ENCODE data around the gene BBLN.
"Not testable (repeated sequence)": the region's sequence is repeated elsewhere in the genome, so short reads cannot be mapped to it uniquely, and the experiment has no call there.

Gene BBLN

DNA sequence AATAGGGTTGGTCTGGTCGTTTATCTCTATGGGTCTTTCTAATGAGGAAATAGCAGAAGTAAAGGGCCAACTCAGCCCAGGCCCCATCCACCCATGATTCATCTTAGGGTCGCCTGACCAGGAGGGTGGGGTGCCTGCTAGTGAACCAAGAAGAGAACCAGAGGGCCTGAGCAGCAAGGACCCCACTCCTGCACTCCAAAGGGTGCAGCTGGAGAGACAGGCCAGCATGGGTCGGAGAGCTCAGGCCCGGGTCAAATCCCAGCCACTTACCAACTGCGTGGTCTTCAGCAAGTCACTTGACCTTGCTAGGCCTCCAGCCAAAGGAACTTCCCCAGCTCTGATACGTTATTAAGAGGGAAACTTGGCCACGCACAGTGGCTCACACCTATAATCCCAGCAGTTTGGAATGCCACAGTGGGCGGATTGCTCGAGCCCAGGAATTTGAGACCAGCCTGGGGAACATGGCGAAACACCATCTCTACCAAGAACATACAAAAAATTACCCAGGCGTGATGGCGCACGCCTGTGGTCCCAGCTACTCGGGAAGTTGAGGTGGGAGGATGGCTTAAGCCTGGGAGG, 4.3 kb downstream of the BBLN start:
- DNase-seq, result no peak

DNA sequence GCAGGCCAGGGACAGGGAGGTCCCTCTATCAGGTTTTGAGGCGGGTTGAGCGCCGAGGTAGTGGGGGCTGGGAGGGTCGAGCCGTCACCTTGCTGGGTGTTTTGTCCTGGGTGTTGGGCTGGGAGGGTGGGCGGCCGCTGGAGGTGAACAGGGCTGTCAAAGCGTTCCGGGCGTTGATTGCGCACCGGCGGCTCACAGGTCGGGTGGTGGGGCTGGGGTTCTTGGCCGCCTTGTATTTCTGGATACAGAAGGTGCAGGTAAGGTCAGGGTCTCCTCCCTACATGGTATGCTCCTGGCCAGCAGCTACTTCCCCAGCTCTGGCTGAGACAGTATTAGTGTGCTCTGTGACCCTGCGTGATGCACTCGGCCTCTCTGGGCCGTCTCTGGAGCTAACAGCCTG, 6.1 kb downstream of the BBLN start:
- DNase-seq, result no peak

DNA sequence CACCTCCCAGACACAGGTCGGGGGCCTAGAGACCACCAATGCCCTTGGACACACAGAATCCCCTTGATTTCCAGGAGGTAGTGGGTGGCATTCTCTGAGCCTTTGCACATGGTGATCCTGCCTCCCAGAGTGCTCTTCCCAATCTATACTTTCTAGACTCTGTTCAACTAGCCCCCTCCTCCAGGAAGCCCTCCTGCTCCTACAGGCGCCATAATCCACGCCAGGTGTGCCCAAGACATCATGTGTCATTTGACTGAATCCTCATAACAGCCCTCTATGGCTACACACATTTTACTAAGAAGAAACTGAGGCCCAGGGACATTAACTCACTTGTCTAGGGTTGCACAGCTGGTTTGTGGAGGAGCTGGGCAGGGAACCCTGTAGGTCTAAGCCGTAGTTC, 7.1 kb downstream of the BBLN start:
- no peak for DNase-seq

DNA sequence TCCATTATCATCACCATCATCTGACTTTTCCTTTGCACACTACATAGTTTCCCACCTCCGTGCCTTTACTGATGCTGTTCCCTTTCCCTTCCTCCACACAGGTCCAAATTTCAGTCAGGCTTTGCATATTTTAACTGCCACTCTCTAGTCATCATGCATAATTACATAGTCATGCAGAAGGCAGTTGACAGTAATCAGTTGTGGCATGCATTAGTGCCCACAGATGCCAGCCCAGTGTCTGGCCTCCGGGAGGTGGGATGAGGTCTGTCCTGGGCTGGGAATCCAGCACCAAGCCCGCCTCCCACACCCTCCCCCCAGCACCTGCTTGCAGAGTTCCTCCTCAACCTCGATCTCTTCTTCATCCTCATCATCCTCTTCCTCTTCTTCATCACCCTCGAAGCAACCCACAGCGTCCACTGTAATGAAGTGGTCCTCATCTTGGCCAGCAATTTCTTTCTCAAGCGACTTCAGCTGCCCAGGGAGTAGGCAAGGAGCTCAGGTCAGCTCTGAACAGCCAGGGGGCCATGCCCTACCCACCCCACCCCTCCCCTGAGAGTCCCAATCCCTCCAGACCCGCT, 8.8 kb downstream of the BBLN start:
- DNase-seq, result no peak

DNA sequence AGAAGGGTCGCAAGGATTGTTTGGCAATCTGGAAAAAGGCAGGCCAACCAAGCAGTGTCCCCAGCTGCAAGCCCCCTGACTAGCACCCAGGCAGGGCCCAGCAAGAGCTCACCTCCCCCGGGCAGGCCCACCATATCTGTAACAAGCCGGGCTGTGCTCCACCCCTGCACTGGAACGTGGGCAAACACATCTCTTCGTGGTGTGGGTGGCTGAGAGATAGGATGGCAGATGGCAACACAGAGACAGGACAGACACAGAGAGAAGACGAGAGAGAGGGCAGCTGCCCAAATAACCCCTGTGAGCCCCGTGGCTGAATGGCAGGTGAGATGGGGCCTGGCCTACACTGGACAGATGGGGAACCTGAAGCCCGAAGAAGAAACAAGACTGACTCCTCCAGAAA, 9.4 kb downstream of the BBLN start:
- no peak for DNase-seq

DNA sequence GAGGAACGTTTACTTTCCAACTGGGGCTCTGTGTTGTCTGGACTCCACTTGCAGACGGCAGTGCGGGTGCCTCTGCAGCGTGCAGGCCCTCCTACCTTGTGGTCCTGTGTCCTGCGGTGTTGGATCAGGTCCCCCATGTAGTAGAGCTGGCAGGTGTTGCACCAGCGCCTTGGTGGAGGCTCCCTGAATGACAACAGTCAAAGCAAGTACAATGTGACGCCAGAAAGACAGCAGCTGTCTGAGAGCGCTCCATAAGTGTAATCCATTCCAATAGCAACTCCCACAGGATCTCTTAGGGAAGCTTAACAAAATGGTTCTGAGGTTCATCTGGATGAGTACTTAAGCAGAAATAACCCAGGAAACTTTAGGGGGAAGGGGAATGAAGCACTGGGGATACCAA, 9.9 kb downstream of the BBLN start:
- no peak for DNase-seq

DNA sequence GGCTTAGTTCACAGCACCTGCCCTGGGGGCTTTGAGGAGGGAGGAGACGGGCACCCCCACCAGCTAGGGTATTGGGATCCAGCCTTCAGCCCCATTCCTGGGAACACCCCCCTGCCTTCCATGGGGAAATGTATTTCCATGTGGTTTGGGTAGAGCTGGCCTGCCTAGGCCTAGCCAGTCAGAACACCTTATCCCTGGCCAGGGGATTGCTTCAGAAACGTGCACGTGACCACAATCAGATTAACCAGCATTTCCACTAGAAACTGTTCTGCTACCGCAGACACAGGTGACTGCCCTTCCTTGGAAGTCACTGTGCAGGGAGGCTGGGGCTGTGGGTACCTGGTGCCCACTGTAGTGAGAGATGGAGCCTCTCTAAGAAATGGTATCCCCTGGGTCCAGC, 14.0 kb downstream of the BBLN start:
- DNase-seq, result no peak

DNA sequence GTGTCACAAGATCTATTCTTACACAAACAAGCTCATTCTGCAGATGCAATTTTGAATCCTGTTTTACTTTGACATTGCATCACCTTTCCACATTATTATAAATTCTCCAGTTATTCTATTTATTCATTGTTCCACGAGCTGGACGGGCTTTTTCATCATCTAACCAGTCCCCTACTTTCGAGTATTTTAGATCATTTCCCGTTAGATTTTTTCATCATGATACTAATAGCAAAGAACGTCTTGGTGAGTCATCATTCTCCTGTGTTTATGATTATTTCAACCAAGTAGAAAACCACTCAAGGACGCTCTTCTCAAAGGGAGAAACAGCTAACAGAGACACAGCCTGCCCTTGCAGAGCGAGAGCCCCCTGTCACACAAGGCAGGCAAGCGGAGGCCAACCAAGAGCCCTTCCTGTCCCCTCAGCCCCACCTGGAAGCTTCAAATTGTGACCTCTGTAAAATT, 15.1 kb downstream of the BBLN start:
- DNase-seq, result no peak

DNA sequence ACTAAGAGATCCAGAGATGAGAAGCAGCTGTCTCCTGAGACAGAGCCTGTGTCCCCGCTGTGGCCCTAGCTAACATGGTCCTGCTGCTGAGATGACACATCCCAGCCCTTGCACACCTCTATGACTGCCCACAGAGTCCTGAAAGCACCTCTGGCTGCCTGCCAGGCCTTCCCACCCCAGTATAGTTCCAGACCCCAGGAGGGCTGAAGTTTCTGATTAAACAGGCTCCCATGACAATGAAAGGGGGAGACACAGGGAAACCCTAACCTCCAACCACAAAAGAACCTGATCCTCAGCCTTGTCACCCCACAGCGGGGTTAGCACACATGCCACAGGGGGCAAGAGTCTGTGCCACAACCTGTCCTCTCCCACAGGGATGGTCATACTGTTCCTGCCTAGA, 15.7 kb downstream of the BBLN start:
- no peak for DNase-seq

DNA sequence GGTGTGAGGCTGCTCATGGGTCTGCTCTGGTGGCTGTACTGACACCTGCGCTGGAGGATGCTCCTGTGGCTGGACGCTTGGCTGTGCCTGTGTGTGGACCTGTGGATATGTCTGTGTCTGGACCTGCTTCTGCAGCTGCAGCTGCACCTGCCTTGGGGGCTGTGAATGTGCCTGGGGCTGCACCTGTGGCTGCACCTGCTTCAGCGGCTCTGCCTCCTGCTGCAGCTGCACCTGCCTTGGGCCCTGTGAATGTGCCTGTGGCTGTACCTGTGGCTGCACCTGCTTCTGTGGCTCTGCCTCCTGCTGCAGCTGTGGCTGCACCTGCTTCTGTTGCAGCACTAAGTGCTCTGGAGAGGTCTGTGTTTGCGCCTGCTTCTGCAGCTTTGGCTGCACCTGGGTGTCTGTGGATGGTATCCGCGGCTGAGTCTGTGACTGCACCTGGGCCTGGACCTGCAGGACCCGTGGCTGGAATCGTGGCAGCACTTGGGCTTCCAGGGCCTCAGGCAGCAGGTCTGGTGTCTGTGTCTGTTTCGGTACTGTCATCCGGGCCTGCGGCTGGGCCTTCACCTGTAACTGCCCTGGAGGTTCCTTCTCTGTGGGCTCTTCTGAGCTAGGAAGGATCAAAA, 18.9 kb downstream of the BBLN start:
- no peak for DNase-seq

DNA sequence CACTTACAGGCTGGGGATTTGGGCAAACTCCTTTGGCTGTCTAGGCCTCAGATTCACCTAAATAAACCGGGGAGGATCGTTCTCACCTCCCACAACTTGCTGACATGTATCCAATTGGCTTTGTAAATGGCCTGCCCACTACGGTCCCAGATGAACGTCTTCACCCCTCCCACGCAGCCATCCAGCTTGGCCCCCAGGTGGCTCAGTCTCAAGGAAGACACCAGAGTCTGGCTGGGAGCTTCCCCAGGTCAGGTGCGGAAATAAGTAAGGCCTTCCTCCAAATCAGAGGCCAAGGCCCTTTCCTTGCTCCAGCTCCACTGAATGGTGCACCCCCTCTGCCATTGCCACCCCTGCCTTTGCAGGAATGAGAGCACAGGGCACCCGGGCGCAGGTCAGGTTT, 19.9 kb downstream of the BBLN start:
- no peak for DNase-seq

DNA sequence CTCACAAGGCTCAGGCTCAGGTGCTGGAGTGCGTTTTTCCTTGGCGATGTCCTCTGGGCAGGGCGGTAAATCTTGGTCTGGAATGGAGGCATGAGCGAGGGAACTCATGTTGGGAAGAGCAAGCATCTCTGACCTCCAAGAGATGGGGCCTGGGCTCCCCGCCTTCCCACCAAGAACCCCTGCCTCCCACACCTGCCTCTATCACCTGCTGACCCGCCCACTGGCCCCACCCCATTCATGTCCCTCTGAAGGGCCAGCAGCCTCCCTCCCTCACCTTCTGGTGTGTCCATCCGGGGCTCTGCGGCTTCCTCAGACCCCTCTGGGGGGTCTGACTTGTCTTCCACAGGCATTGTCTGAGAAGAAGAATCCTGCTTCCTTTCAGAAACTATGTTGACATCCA, 20.4 kb downstream of the BBLN start:
- no peak for DNase-seq

DNA sequence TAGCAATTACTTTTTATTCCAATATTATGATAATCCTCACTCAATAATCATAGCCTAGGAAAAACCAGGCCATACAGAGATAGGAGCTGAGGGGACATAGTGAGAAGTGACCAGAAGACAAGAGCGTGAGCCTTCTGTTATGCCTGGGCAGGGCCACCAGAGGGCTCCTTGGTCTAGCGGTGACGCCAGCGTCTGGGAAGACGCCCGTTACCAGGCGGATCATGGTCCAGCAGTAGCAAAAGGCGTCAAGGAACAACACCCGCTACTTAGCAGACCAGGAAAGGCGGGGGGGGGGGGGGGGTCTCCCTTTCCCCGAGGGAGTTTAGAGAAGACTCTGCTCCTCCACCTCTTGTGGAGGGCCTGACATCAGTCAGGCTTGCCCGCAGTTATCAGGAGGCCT, 21.4 kb downstream of the BBLN start:
- DNase-seq, result not testable (repeated sequence)

DNA sequence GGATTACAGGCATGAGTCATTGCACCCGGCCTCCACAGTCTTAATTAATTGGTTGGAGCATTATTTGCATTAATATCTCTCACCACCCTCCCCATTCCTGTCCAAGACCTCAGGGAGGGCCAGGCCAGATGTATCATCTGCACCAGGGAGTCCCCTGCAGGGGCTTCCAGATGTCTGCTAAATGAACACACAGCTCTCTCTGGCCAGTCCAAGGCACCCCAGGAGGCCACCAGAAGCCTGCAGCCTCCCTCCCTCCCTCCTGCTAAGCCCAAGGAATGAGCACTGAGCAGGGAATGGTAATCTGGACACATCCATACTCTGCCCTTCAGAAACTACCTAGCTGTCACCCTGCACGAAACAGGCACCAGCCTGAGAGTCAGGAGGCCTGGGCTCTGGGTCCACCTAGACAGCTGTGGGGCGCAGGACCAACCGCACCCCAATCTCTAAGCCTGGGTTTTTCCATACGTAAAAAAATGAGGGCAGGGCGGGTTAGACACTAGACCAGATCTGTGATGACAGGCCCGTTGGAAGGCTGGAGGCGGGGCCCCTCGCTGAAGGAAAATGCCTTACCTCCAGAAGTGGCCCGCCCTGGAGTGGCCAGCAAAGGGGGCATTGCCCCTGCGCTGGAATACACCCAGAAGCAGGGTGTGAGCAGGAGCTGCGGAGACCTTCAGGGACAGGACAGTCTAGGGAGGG, 23.0 kb downstream of the BBLN start:
- DNase-seq, result no peak

DNA sequence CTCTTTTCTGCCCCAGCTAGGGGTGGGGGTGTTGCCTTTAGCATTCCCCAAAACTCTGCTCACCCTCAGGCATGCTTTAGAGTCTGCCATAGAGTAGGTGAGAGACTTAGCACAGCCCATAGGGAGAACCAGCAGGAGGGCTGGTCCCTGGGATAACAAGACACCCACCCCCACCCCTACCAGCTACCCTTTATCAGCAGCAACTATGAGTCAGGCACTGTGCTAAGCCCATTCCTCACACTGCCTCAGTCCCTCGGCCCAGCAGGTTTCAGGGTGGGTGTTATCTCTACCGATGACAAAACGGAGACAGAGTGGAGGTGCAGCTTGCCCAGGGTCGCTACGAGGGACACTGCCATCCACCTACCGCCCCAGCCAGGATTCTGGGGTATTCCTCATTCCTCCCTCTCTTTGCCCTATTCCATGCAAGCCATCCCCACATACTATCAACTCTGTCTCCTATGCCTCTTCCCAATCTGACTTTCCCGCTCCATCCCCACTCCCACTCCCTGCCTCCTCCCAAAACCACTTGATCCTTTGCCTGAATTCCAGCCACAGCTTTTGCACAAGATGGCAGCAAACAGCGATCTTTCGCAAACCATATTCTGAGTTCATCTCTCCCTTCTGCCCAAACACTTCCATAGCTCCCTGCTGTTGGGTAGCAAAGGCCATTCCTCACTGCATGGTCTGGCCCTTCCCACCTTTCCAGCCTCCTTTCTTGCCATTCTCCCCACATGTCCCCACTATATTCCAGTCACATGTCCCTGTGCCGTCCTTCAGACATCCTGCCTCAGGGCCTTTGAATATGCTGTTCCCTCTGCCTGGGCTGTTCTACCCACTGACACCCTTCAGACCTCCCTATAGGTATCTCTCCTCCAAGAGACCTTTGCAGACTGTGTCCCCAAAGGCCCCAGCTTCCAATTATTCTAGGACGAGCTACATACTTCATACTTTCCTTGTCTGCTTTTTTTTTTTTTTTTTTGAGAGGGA, 26.2 kb downstream of the BBLN start:
- no peak for DNase-seq

DNA sequence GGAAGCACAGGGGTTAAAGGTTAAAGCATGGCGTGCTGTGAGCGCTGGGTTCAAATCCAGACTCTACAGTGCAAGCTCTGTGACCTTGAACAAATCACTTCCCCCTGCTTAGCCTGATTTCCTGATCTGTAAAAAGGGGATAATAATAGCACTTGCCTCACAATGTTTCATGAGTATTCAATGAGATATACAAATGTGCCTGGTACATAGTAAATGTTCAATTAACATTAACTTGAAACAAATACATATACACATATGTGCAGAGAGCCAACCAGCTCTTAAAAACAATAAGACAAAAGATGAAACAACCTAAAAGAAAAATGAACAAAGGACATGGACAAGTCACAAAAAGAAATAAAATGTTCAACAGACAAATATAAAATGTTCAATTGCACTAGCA, 27.3 kb downstream of the BBLN start:
- no peak for DNase-seq

DNA sequence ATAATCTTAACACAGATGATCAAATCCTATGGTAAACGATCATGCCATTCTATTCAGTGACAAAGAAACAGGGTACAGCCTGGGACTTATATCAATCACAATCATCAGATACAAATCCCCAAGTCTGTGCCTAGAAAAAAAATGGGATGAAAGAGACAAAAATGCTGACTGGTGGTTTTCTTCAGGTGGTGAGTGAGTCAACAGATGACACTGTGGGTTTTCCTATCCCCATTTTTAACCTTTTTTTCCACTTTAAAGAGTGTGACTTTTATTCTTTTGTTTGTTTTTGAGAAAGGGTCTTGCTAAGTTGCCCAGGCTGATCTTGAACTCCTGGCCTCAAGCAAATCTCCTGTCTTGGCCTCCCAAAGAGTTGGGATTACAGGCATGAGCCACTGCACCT, 28.1 kb downstream of the BBLN start:
- DNase-seq, result no peak

DNA sequence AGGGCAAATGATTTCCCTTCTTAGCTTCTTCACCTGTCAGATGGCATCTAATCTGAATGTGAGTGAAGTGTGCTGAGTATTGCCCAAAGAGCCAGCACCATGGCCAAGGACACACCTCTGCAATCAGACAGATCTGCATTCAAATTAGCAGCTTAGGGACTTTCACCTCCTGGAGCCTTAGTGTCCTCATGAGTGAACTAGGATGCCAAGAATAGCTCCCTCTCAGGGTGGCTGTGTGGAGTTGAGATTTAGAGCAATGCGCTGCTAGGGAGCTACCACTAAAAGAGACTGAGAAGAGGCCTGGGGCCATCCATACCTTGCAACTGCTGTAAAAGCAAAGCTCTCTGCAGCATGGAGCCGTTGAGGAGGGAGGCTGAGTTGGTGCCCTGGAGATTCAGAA, 29.9 kb downstream of the BBLN start:
- no peak for DNase-seq

DNA sequence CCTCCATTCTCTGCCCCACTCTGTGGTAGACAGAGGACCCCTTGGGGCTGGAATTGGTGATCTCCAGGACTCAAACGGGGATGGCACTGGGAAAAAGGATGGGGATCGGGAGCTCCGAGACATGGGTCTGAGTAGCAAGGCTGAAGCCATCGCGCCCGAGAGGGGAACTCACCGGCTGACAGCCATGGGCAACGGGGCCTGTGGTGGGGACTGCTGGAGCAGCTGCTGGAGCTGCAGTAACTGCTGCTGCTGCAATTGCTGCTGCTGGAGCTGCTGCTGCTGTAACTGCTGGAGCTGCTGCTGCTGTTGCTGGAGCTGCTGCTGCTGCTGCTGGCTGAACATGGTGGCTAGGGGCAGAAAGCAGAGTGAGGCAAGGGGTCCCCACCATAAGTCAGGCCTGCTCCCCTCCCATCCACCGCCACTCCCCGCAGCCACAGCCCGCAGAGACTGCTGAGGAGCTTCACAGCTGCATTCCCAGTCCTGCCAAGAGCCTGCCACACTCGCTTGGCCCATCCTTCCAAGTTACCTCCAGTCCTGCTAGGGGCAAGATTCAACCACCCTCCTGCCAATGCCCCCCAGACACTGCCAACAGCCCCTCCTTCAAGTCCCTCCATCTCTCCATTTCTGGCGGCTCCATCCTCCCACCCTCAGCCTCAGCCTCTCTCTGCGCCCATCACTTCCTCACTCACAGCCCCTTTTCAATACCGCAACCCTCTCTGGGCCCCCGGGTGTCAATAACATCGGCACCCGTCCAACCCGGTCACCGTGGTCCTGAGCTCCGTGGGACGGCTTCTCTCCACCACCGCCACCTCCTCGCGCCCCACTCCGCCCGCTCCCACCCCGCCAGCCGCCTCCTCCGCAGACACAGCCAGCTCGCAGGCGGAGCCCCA, 30.7 kb downstream of the BBLN start:
- no peak for DNase-seq

DNA sequence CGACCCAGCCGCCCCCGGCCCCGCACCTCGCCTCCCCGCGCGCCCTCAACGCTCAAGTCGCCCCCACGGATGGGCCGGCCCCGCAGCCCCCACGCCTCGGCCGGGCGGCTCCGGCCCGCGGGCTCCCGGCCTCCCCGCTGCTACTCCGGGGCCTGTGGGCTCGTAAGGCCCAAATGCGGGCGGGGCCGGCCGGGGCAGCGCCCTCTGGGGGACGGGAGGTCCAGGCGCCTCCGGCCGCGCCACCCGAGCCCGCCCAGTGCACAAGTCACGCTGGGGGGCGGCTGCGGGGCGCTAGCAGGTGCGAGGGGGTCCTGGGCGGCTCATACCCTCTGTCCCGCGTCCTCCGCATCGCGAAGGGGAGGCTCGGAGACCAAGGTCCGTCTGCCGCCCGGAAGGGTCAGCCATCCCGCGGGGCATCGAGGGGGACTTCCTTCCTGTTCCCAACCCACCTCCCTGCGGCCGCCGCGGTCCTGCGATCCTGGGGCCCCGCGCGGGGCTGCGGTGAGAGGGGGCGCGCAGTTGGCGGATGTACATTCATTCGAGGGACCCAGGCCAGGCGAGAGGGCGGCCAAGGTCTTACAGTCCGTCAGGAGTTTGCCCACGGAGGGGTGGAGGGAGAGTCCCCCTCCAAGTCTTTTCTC, 31.5 kb downstream of the BBLN start, which contains the start of gene CIZ1:
Gene CIZ1 (minus strand): TSS at position 167 of the 641 bp plus-strand sequence. CDS start 715 bp downstream, outside the sequence.
- peak; percentile 61 for DNase-seq
